Frontal cortex (tissue), 4 donors: ENCODE data around the gene CMTM6. TPM values are rescaled to one million over a fixed set of nuclear protein-coding genes. Genes with fewer than 3 reads are reported as not detected.
"Not testable (repeated sequence)": the region's sequence is repeated elsewhere in the genome, so short reads cannot be mapped to it uniquely, and the experiment has no call there.

Experiments
- DNase-seq, 2 donors: peaks; one replicate each; pipeline ENCODE4 v3.0.0; 2012; ENCODE audit warnings: low spot score in 2 of 2
- FAIRE-seq: peaks from 2 replicates; lab custom pipeline; 2012; peaks lifted over from hg19 to GRCh38; lab: Jason Lieb, UNC
- total RNA-seq: library from RNA; depleted of rRNA; stranded (reverse); fragments of >200 nt; gene quantifications from one replicate; pipeline ENCODE4 v1.2.3, GENCODE V29; 2014
- donor health status: control.
- donor health status: control.
- donor health status: control.

Gene CMTM6
- total RNA-seq, 1 donor from 2014 or later = 24.9 TPM

DNA sequence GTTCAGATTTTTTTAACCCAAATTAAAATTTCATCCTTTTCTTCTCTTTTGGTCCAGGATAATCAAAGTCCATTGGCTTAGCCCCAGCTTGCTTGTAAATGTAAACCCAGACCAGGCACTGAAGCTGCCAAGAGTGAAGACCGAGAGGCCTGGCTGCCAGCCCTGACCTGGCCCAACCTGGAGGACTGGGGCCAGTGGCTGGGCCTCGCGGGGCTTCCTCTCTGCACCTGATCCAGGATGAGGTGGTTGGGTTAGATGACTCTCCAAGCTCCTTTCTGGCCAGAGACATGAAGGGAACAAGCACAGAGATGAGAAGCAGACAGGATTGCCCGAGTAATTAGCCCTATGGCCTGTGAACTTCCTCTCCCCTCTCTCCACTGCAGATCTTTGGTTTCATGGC is 50.6 kb downstream of the CMTM6 start:
- no peak for FAIRE-seq

DNA sequence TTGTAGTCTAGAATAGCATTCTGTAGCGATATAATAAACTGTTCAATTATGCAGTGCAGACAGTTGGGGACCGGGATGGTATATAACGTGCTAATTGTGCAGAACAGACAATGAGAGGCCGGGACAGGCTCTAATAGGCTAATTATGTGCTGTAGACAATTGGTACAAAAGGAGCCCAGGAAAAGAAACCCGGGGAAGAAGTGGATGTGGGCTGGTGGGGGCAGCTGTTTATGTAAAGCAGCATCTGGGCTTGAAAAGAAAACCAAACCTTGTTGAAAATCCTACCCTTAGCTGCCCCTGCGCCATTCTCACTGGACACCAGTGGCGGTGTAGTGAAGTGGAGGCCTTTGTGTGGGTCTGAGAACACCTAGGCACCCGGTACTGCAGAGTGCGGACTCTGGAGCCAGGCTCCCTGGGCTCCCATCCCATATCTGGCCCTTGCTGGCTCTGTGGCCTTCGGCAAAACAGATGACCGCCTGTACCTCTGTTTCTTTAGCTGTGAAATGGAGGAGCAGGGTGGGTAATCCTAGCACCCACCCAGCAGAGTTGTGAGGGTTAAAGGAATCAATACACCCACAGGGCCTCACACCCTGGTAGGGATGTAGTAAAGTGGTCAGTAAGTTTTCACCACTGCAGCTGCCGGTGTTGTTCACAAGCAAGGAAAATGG is 51.5 kb downstream of the CMTM6 start:
- FAIRE-seq = no peak
- DNase-seq = no peak

More for the DNA sequence above, 50.6 kb downstream of the CMTM6 start:
- no peak for DNase-seq

DNA sequence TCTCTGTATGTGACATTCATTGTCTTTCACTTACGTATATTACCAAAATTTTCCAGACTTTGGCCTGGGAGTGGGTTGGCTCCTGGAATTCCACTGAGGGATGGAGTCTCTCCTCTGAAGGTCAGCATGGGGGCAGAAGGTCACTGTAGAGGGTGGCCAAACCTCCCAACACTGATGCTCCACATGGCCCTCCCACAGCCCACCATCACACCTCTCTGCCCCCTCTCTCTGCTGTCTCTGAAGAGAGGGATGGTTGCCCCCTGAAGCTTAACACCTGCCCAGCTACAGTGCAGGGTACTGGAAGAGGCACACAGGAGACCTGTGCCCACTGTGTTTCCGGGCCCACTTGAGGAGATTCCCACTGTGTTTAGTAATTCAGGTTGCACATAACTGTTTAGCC is 52.2 kb downstream of the CMTM6 start:
- no peak for DNase-seq
- FAIRE-seq = no peak

DNA sequence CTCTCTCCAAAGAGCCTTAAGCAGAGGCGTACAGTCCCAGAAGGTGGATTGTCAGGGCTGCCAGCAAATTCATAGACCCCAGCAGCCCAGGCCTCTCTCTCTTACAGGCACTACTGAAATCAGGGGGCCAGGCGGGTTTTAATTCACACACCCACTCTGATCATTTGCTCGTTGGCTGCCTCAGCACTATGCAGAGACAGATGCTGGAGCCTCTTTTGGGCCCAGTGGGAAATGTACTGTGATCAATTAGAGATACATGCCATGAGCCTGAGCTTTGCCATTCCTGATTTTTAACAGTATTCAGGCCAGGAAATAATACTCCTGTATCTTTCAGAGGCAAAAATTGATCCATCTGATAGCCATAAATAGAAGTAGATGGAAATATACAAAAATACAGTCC is 53.0 kb downstream of the CMTM6 start:
- FAIRE-seq (no peak), DNase-seq (no peak)

DNA sequence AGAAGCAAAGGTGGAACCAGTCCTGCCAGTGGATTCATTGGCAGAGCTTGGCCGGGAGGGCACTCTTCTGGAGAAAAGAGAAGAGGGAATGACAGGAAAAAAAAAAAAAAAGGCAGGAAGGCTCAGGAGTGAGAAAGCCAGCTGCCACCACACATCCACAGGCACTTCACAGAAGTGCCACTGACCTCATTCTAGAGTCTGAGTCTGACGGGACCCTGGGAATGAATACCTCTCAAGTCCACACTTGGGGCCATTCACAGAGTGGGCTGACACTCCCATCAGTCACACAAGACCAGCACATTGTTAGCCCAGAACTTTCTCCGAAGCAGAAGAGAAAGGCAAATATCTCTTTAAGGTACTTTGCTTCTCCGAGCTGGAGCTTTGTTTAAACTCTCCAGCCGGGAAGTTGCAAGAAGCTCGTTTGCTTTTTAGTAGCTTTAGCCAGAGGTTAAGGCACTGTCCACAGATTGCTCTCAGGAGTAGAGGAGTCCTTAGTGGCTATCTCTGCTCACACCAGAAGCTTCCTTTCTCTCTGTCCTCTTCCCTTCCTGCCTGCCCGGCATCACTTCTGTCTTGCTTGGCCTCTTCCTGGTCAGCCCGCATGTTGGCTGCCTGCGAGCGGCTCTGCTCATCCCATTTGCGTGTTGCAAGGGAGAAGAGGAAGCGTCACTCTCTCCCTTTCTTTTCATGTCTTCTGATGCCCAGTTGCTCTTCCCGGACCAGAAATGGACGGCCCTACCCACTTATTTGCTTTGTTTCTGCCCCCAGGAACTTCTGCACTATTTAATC is 53.8 kb downstream of the CMTM6 start:
- FAIRE-seq = no peak

DNA sequence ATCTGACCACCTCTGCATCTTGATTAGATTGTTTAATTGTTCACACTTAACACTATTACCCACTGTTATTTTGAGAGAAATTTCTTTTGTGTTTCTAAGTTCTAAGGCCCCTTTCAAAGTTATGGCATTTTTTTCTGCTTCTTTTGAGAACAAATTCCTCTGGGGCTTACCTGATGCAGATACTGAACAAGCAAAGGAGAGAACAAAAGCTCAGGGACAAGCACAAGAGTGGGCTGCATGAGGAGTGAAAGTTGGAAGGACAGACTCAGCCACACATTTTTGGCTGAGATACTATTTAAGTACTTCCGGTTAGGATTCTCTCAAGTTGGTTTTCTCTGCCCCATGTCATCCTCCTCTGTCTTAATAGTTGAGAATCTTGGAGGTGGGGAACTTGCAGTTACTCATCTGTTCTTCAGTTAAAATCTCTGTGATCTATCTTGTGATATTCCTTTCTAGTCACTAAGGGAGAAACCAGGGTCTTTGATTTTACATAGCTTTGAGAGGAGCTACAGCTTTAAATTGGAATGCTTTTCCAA is 54.7 kb downstream of the CMTM6 start:
- no peak for DNase-seq
- no peak for FAIRE-seq

More for the DNA sequence above, 53.8 kb downstream of the CMTM6 start:
- DNase-seq = no peak

DNA sequence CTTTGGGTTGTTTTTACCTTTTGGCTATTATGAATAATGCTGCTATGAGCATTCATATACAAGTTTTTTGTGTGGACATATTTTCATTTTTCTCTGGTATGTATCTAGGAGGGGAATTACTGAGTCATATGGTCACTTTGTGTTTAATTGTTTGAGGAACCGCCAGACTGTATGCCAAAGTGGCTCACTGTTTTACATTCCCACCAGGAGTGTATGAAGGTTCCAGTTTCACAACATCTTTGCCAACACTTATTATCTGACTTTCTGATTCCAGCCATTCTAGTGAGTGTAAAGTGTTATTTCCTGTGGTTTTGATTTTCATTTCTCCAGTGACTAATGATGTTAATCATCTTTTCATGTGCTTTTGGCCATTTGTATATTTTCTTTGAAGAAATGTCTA is 59.2 kb downstream of the CMTM6 start:
- DNase-seq (no peak), FAIRE-seq (no peak)

DNA sequence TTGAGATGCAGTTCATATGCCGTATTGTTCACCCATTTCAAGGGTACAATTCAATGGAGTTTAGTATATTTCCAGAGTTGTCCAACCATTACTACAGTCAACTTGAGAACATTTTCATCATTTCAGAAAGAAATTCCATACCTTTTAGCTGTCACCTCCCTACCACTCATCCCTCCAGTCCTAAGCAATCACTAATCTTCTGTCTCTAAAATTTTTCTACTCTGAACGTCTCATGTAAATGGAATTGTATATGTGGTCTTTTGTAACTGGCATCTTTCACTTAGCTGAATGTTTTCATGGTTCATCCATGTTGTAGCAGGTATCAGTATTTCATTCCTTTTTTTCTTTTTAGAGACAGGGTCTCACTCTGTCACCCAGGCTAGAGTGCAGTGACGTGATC is 59.9 kb downstream of the CMTM6 start:
- DNase-seq = no peak
- no peak for FAIRE-seq

DNA sequence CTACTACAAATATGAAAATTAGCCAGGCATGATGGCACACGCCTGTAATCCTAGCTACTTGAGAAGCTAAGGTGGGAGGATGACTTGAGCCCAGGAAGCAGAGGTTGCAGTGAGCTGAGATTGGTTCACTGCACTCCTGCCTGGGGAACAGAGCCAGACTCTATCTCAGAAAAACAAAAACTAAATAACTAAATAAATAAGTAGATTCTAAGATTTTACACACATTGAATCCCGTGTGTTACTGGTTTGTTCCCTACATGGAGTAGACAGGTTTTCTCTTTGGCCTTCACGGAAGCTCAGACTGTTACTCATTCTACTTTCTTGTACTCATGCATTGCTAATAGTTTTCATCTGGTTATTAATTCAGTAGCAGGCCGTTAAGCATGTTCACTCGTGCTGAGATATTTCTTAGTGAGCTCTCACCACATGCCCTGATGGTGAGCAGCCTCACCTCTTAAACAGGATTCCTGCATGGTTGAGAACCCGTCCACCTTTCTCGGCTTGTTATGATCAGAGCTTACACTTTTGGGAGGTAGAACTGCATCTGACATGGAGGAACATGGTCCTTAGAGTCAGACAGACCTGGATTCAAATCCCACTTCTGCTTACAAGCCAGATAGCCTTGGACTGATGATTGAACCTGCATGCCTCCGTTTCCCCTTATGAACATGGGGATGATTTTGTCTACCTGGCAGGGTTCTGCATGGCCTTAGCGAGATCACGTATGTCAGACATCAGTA is 61.9 kb downstream of the CMTM6 start:
- FAIRE-seq (no peak), DNase-seq (no peak)

DNA sequence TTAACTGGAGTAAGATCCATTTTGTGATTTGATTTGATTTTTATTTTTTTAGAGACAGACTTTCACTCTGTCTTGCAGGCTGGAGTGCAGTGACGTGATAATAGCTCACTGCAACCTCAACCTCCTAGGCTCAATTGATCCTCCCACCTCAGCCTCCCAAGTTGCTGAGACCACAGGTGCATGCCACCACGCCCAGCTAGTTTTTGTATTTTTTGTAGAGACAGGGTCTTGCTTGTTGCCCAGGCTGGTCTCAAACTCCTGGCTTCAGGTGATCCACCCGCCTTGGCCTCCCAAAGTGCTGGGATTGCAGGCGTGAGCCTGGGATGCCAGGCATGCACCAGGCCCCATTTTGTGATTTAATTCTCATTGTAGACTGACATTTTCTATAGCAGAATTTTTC is 63.2 kb downstream of the CMTM6 start:
- not testable (repeated sequence) for FAIRE-seq

DNA sequence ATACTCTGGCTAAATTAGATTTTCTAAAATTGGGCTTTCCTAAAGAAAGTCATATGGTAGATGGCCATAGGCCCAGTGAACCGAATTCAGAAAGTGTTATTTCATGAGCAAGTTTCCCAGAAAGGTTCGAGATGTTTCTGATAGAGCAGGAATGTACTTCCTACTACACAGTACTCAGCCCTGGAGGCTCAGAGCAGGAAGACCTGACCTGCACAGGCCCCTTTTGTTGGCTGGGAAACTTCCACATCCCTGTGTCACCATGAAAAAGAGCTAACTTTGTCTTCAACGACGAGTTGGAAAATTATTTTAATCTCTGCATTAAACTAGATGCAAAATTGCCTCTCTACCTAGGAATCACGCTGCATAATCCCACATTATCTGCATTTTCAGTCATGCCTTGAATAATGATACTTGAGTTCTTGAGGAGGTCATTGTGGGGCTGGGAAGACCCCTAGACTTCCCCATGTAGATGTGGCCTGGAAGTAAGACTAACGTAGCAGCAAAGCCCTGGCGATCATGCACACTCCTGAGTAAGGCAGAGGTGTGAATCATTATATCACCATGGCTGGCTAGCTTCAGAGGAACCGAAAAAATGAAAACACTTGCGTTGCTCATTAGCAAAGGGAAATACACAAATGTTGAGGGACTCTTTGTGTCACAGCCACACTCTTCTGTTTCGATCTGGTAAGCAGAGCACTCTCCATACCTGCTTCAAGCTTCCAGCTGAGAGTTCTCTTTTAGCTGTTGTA is 63.9 kb downstream of the CMTM6 start:
- DNase-seq = no peak
- FAIRE-seq = no peak

More for the DNA sequence above, 63.2 kb downstream of the CMTM6 start:
- not testable (repeated sequence) for DNase-seq

DNA sequence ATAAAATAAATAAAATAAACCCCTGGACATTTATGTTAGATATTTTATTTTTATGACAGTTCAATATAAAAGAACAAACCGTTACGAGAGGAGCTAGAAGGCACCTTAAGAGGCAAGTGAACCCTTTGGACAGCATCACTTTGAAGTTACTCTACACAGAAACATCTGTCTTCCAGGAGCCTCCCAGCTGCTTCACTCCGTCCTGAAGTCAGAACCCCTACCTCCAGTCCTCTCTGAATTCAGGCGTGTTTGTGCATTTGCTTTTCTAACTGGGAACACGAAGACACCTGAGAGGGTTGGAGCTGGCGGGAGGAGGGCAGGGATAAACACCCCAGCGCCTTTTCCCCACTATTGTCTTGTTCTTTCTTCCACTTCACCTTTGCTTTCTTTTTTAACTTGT is 64.8 kb downstream of the CMTM6 start:
- no peak for FAIRE-seq
- DNase-seq = no peak

DNA sequence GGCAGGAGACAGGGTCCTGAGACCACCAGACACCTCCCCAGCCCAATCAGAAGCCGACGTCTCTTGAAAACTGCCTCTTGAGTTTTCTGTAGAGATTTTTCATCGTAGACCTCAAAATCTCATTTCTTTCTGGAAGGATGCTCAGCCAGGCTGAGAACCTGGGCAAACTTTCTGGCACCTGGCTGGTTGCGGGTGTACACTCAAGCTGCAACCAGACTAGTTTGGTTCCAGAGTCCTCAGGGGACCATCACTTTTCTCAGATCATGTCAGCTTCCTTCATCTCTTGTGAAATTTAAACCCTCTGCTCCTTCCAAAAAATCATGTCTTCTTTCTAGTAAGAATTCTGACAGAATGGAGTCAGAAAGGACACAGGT is 65.8 kb downstream of the CMTM6 start:
- no peak for FAIRE-seq
- DNase-seq = no peak

DNA sequence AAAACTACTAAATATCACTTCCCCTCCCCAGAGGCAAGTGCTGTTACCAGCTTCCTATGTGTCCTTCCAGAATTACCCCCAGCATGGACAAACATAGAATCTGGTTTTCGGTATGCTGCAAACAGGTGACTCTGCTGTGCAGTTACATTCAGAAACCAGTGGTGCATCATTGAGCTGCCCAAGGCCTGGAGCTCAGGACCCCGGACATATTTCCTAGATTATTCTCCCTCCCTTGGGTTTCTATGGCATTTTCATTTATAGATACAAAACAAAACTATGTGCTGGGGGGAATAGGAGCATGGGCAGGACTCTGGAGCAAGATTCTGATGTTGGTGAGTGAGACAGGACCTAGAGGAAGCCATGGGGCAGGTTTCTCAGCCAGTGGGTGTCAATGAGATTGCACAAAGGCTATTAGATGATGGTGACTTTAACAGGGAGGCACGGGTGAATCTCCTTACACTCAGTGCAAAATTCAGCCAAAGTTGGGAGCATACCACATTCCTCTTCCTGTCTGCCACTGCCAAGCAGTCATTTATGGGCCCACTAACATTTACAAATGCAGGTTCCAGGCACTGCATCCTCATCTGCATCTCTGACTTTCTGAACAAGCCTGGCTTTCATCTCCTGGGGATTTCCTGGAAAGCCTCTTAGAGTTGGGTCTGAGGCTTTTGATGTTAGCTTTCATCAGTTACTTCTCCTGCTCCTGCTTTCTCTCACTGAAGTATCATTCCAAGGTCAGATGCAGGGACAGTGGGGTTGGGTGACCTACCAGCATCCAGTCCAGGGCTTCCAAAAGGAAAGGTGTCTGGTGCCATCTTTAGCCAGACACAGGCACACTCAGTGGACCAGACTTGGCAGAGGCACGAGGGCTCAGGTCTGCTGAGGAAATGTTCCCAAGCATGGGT is 66.5 kb downstream of the CMTM6 start:
- DNase-seq = no peak
- no peak for FAIRE-seq

DNA sequence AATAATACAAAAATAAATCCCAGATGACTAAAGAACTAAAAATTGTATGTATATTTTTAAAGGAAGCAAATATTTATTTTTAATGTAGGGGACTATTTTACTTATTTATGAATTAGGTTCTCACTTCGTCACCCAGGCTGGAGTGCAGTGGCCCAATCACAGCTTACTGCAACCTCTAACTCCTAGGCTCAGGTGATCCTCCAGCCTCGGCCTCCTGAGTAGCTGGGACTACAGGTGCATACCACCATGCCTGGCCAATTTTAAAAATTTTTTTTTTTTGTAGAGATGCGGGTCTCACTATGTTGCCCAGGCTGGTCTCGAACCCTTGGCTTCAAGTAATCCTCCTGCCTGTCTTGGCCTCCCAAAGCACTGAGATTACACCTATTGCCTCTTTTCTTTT is 68.4 kb downstream of the CMTM6 start:
- no peak for FAIRE-seq
- DNase-seq = no peak

DNA sequence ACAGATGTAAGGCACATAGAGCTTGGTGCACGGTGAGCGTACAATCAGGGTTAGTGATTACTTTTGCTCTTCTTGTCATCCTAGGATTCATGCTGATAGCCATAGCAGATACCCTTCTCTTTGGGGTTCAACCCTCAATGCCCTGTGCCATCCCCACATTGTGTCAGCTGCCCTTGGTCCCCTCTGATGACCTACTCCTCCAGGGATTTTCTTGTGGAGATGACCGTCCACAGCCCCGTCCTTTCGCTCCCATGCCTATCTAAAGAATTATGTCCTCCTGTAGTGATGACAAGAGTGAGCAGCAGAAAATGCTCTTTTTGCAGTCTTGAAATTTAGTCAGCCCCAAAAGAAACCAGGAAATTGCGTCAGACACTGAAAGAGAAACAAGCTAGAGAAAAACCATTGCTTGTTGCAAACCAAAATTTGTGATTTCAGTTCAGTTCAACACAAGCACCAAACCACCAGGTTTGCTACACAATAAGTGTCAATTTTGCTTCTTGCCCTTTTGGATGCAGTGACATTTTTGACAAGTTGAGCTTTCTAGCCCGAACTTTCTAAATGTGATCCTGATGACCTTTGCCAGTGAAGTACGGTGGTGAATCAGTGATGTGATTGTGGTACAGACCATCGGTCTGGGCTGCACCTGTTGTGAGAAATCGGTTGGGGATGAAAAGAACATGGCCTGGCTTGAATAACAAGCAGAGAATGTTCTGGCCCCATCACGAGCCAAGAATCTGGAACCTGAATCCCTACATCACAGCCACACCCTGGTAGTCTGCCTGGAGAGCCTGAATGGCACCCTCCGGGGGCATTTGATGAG is 69.7 kb downstream of the CMTM6 start:
- no peak for DNase-seq
- no peak for FAIRE-seq

DNA sequence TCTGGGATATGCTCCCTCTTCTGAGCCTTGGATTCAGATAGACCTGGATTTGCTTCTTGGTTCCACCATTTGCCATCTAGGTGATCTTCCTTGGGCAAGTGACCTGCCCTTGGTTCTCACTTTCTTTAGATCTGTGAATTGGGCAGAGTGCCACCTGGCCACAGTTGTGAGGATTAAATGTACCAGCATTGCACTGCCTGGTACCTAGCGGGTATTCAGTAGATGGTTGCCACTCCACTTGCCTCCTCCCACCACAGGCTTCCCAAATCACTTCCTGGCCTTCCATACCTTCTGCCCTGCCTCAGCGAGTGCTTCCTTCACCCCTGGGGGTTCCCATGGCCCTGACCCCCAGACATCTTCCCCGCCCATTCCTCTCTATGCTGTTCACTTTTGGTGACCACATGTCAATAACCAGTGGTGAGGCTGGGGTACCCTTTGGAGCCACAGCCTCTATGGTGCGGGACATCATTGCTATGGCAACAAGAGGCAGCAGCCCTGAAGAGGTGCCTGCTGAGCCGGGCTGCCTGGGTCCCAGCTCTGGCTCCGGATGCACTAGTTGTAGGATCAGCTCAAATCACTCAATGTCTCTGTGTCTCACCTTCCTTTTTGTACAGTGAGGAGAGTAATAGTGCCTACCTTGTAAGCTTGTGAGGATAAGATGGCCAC is 70.5 kb downstream of the CMTM6 start:
- FAIRE-seq (no peak), DNase-seq (no peak)

DNA sequence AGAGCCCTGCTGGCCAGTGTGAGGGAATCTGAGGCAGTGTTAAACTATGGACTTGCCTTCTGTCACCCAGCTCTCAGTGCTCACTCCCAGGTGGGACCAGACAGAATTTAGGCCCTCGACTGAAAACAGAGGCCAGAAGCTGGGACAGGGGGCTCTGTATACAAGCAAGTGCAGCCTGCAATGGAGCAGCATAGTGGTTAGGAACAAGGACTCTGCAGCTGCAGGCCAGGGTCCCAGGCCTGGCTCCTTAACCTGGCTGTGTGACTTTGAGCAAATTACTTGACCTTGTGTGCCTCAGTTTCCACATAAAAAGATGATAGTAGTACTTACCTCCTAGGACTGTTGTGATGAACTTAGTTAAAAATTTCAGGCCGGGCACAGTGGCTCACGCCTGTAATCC is 71.2 kb downstream of the CMTM6 start:
- FAIRE-seq = no peak
- DNase-seq = no peak
